Activated T-cell treated with anti-CD3 and anti-CD28 coated beads for 4 hours (primary cell): ENCODE results near the gene A4GALT.
"Not testable (repeated sequence)": the region's sequence is repeated elsewhere in the genome, so short reads cannot be mapped to it uniquely, and the experiment has no call there.

Source experiments
- DNase-seq: peaks from one replicate; pipeline ENCODE4 v3.0.0-alpha.2; 2020

Gene A4GALT

GRCh38 chr22:42740320-42740719 is 19.6 kb upstream of the A4GALT start:
- not testable (repeated sequence) for DNase-seq

GRCh38 chr22:42734406-42734805 is 13.7 kb upstream of the A4GALT start:
- no peak for DNase-seq

- not testable (repeated sequence) for DNase-seq
These were observed 12.7 kb upstream of the A4GALT start for GRCh38 chr22:42733394-42733793.

GRCh38 chr22:42732081-42732480 is 11.4 kb upstream of the A4GALT start:
- DNase-seq = no peak

GRCh38 chr22:42726811-42727210 is 6.1 kb upstream of the A4GALT start:
- DNase-seq = no peak

GRCh38 chr22:42725606-42726355 is 5.1 kb upstream of the A4GALT start:
- DNase-seq = no peak

GRCh38 chr22:42724062-42724461 is 3.4 kb upstream of the A4GALT start:
- no peak for DNase-seq

GRCh38 chr22:42721045-42721434 is 370 bp upstream of the A4GALT start:
- DNase-seq = no peak

- DNase-seq = no peak
These were observed 911 bp downstream of the A4GALT start for GRCh38 chr22:42719656-42720262.

- no peak for DNase-seq
These were observed 1.5 kb downstream of the A4GALT start for GRCh38 chr22:42719133-42719532.

- no peak for DNase-seq
These were observed 3.3 kb downstream of the A4GALT start for GRCh38 chr22:42717197-42717928.

GRCh38 chr22:42716649-42717127 is 4.0 kb downstream of the A4GALT start:
- no peak for DNase-seq

GRCh38 chr22:42716221-42716620 is 4.4 kb downstream of the A4GALT start:
- no peak for DNase-seq

- DNase-seq = no peak
These were observed 5.8 kb downstream of the A4GALT start for GRCh38 chr22:42714768-42715390.

- DNase-seq = no peak
These were observed 6.4 kb downstream of the A4GALT start for GRCh38 chr22:42714308-42714707.

GRCh38 chr22:42711895-42712837 is 8.5 kb downstream of the A4GALT start:
- no peak for DNase-seq

- no peak for DNase-seq
These were observed 9.4 kb downstream of the A4GALT start for GRCh38 chr22:42711281-42711731.

GRCh38 chr22:42708417-42708816 is 12.3 kb downstream of the A4GALT start:
- DNase-seq = no peak

- DNase-seq = no peak
These were observed 13.2 kb downstream of the A4GALT start for GRCh38 chr22:42707496-42707895.

- no peak for DNase-seq
These were observed 15.8 kb downstream of the A4GALT start for GRCh38 chr22:42704896-42705295.

- no peak for DNase-seq
These were observed 18.0 kb downstream of the A4GALT start for GRCh38 chr22:42702675-42703074.

- no peak for DNase-seq
These were observed 19.0 kb downstream of the A4GALT start for GRCh38 chr22:42701694-42702093.
